GM21447 (cell line): ENCODE data around the gene IQGAP1.
"Not testable (repeated sequence)": the region's sequence is repeated elsewhere in the genome, so short reads cannot be mapped to it uniquely, and the experiment has no call there.

Source experiments
- ATAC-seq: cut with Tn5 transposase; IDR thresholded peaks from one replicate; pipeline ENCODE4 v1.9.1; 2021; ENCODE audit not compliant: unreplicated experiment

Gene IQGAP1

GRCh38 chr15:90409587-90409986 lies 21.5 kb downstream of the IQGAP1 start:
- ATAC-seq, result not testable (repeated sequence)

- ATAC-seq, result not testable (repeated sequence)
Measured at GRCh38 chr15:90410316-90410715, 22.3 kb downstream of the IQGAP1 start.

DNA sequence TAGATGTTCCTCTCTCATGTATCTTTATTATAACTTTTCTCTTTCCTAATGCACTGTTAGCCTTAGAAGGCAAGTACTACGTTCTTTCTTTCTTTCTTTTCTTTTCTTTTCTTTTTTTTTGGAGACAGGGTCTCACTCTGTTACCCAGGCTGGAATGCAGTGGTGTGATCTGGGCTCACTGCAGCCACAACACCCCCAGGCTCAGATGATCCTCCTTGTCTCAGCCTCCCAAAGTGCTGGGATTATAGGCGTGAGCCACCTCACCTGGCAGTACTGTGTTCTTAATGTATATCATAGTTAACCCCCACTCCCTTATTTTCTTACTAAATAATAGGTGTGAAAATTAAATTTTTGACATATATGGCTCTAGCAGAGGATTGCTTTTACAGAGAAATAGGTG lies 23.1 kb downstream of the IQGAP1 start:
- ATAC-seq, result no peak

GRCh38 chr15:90412356-90413194 lies 24.5 kb downstream of the IQGAP1 start:
- ATAC-seq, result peak; percentile 93

GRCh38 chr15:90413411-90414379 lies 25.7 kb downstream of the IQGAP1 start:
- ATAC-seq, result no peak

GRCh38 chr15:90414408-90415028 lies 26.5 kb downstream of the IQGAP1 start:
- ATAC-seq, result no peak

- not testable (repeated sequence) for ATAC-seq
Measured at GRCh38 chr15:90416052-90416451, 28.0 kb downstream of the IQGAP1 start.

DNA sequence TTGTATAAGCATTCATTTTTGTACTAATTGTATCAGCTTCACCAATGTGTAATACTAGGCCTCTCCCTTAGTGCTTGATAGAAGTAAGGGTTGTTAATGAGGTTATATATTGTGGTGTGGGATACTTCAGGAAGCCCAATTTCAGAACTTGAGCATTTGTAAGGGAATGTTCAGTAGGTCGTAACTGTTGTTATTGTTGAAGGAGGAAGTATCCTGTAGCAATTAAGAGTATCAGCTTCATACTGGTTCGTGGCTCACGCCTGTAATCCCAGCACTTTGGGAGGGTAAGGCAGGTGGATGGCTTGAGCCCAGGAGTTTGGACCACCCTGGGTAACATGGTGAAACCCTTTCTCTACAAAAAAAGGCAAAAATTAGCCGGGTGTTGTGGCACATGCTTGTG lies 30.6 kb downstream of the IQGAP1 start:
- no peak for ATAC-seq

DNA sequence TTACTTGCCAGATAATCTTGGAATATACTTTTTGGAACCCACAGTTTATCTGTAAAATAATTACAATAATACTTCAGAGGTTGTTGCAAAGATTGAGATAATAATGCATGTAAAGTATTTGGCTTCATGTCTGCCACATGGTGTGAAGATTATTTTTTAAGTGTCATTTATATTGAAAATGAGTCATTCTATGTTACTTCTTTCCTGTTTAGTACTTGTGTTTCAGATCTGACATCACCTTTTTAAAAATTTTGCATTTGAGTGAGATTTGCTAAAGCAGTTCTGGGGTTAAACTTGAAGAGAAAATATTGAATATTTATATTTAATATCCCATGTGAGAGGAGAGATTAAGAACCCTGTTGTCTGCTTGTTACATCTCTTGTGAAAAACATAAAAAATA lies 31.2 kb downstream of the IQGAP1 start:
- ATAC-seq, result no peak

DNA sequence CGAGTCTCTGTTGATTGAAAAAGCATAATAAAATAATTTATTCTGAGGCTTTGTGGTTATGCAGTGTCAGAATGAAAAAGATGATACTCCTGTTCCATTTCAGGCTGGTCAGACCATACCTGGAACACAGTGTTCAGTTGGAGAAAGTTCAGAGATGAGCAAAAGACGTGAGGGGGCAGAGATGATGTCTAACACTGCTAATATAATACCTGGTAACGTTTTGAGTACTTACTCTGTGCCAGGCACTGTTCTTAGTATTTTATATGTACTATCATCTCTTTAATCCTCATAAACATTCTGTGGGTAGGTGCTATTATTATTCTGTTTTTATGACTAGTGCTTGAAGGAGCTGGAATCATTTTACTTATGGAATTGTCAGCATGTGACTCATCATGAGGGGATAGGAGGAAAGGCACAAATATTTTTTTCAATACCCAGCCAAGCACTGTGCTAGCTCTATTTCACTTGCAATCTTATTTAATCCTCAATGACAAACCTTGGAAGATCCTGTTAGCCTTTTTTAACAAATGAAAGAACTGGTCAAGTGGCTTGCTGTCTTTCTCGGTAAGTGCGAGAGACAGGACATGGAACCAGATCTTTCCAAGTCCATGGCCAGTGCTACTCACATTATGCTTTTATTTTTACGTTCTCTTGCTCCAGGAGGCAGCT lies 31.8 kb downstream of the IQGAP1 start:
- ATAC-seq, result peak; percentile 65

DNA sequence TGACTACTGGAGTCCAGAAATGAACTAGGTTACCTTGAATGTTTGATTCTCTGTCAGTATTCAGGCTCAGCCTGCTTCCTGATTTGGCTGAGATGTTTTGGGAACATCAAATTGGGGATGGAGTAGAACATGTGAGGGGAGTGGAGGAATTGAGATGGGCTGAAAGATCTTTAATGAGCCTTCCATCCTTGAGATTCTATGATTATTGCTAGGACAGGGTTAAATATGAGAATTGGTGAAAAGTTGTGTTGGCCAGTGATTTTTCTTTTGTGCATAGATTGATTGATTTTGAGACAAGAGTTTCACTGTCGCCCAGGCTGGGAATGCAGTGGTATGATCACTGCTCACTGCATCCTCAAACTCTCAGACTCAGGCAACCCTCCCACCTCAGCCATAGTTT lies 32.4 kb downstream of the IQGAP1 start:
- ATAC-seq, result no peak

DNA sequence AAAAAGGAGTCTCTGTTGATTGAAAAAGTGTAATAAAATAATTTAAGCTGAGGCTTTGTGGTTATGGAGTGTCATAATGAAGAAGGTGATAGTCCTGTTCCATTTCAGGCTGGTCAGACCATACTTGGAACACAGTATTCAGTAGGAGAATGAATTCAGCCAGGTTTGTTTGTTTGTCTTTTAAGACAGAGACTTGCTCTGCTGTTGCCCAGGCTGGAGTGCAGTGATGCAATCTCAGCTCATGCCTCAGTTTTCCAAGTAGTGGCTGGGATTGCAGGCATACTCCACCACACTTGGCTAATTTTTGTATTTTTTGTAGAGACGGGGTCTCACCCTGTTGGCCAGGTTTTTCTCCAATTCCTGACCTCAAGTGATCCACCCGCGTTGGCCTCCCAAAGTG lies 33.5 kb downstream of the IQGAP1 start:
- no peak for ATAC-seq

DNA sequence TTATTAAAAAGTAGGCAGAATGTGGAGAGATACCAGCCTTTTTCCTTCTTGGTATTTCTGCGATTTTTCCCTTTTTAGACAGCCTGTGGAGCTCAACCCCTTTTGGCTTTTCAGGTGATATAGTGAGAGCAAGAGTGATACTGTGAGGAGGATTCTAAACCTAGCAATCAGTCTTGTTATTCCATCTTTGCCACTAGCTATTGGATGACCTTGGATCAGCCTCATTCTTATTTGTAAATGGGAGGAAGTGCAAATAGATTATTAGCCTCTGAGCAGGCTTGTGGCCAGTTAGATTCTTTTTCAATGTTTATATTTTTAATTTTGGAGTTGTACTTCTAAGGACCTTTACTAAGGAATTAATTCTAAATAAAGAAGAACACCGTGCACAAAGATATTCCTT lies 34.0 kb downstream of the IQGAP1 start:
- ATAC-seq, result no peak

GRCh38 chr15:90422936-90423335 lies 34.9 kb downstream of the IQGAP1 start:
- ATAC-seq, result no peak

GRCh38 chr15:90423801-90424319 lies 35.8 kb downstream of the IQGAP1 start:
- no peak for ATAC-seq

GRCh38 chr15:90425726-90426346 lies 37.8 kb downstream of the IQGAP1 start:
- ATAC-seq, result no peak

GRCh38 chr15:90427185-90427584 lies 39.1 kb downstream of the IQGAP1 start:
- no peak for ATAC-seq

DNA sequence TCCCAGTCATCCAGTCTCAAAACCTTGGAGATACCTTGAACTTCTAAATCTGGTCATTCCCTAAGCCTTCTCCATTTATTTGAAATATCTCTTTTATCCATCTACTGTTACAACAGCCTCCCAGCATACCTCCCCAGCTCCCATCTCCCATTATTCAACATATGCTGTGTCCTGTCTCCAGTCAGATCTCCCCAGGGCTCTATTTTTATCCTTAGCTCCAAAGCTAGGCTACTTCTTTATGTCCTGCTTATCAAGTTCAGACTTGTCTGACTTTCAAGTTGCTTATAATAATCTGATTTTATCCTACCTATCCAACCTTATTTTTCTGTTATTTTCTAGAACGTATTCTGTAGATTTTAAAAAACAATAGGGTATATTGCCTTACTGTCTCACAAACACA lies 44.2 kb downstream of the IQGAP1 start:
- ATAC-seq, result no peak

GRCh38 chr15:90435652-90436337 lies 47.8 kb downstream of the IQGAP1 start:
- no peak for ATAC-seq

GRCh38 chr15:90436952-90437351 lies 48.9 kb downstream of the IQGAP1 start:
- no peak for ATAC-seq
